NCI-H526 (cell line): ENCODE results near the gene CER1.
A peak's percentile ranks its signal among the peaks of the same experiment; 100 is the strongest.
"Not testable (repeated sequence)": the region's sequence is repeated elsewhere in the genome, so short reads cannot be mapped to it uniquely, and the experiment has no call there.

ENCODE experiments used
- DNase-seq, 2 experiments: peaks; one replicate each; lab custom pipeline; 2025; lab: John Stamatoyannopoulos, UW

Gene CER1

DNA sequence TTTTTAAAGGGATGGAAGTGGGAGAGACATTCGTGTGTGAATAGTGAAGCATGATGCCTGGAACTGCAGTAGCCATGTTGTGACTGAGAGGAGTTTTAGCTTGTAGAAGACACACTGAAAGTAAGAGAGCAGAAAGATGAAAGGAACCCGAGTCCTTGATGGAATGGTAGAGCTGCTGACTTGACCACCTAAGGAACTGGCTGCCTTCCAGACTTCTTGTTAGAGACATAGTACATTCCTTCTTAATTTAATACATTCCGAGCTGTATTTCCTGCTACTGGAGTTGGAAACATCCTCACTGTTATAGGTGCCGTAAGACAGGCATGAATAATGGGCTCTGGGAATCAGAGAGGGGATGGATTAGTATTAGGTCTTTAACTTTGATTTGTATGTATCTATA, 7.4 kb downstream of the CER1 start:
- no peak for DNase-seq

DNA sequence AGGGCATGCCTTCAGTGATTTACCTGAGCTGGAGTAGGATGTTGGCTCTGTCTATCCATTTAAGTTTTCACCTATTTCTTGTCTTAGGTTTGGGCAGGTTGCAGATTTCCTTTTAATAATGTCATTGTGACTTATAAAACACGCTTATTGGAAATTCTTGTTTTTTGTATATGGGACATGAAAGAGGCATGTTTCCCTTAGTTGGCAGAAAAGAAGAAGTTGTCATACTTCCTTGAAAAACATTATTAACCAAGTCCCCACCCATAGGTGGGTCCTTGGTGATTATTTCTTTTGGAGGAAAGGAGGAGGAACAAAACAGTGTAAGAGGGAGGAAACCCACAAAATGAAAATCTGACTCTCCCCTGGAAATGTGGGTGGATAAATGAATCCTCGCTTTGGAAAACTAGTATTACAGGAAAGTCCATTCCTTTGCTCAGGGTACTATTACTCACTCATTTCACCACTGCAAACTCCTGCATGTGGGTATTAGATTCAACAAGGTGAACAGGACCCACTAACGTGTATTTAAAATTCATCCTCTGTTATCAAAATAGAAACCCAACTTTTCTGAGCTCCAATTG, 9.3 kb downstream of the CER1 start:
- DNase-seq, result no peak

DNA sequence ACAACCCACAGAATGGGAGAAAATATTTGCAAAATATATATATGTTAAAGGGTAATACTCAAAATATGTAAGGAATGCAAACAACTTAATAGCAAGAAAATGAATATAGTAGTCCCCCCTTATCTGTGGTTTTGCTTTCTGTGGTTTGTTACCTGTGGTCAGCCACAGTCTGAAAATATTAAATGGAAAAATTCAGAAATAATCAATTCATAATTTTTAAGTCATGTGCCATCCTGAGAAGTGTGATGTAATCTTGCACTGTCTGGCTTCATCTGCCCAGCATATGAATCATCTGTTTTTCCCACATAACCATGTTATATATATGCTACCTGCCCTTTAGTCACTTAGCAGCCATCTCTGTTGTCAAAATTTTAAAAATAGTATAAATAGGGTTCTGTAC, 11.7 kb downstream of the CER1 start:
- no peak for DNase-seq

DNA sequence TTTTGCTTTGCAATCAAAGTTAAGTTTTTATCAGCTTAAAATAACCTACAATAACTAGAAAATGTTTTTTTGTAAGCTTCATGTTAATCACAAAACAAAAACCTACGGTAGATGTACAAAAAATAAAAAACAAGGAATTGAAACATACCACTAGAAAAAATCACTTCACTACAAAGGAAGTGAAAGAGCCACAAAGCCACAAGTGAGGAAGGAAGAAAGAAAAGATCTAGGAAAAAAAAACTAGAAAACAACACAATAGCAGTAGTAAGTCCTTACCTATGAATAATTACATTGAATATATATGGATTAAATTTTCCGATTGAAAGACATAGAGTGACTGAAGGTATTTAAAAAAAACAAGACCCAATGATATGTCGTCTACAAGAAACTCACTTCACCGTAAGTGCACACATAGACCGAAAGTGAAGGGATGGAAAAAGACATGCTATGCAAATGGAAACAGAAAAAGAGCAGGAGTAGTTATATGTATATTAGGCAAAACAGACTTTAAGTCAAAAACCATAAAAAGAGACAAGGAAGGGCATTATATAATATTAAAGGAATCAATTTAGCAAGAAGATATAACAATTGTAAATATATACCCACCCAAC, 15.9 kb downstream of the CER1 start:
- DNase-seq, result no peak

GRCh38 chr9:14705079-14705478, 17.5 kb downstream of the CER1 start:
- DNase-seq, result no peak

DNA sequence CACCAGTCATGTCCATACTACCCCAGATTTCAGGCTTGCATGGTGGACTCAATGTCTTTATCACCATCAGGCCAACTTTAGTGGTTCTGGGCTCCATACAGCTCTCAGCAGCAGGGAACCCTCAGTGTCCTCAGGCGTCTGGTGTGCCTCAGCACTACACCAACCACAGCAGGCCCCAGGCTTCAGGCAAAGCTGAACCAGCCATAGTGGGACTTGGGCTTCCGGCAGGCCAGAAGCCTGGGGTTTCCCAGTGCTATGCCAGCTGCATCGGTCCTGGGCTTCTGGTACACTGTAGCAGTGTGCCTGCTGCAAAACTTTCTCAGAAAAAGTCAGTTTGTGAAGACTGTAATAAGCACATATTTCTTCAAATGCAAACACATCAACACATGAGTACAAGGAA, 18.3 kb downstream of the CER1 start:
- no peak for DNase-seq

GRCh38 chr9:14702200-14702720, 20.3 kb downstream of the CER1 start:
- no peak for DNase-seq

GRCh38 chr9:14693251-14693861, 29.2 kb downstream of the CER1 start, which contains the start of gene ZDHHC21:
Gene ZDHHC21, minus strand, starts transcription at chr9:14693432. Its CDS starts 19,092 bp downstream, at chr9:14674340.
- peak; percentile 69 to 90 for DNase-seq

DNA sequence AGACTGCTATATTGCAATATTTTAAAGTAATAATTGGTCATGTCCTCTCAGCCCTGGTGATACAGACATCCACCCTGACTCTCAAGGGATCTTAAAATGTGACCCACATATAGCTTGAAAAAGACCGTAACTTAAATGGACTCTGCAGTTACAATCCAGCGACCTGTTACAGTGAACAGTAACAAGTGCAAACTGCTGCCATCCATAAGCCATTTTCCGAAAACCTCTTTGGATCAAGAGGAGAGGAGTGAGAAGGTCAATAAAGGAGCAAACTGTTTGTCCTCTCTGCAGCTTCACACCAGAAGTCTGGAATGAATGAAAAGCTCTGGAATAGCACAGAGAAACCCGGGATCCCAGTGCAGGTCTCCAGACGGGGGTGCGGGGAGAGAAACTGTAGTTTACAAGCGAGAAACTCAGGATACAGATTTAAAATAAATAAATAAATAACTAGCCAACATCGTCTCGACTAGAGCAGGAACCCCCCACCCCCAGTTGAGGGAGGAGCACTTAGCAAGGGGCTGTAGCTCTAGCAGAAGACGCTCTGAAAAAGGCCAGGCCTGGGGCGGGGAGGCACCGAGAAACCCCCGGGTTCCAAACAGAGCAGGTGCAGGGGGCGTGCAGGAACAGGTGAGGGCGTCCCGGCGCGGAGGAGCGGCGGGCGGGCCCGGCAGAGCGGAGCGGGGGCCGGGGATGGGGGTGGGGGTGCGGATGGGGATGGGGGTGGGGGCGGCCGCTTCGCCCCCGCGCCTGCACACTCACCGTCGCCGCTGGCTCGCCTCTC, 29.9 kb downstream of the CER1 start:
- peak; percentile 54 to 86 for DNase-seq

- DNase-seq, result peak in 1 of 2 experiments; percentile 37
These were observed 31.4 kb downstream of the CER1 start for GRCh38 chr9:14690948-14691730.

- DNase-seq, result no peak
These were observed 35.4 kb downstream of the CER1 start for GRCh38 chr9:14687042-14687719.

GRCh38 chr9:14686168-14686567, 36.4 kb downstream of the CER1 start:
- DNase-seq, result no peak

DNA sequence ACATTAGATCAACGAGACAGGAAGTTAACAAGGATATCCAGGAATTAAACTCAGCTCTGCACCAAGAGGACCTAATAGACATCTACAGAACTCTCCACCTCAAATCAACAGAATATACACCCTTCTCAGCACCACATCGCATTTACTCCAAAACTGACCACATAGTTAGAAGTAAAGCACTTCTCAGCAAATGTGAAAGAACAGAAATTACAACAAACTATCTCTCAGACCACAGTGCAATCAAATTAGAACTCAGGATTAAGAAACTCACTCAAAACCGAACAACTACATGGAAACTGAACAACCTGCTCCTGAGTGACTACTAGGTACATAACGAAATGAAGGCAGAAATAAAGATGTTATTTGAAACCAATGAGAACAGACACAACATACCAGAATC, 39.9 kb downstream of the CER1 start:
- DNase-seq, result not testable (repeated sequence)

- peak; percentile 78 to 81 for DNase-seq
These were observed 43.8 kb downstream of the CER1 start for GRCh38 chr9:14678776-14679175.

GRCh38 chr9:14677872-14678271, 44.7 kb downstream of the CER1 start:
- DNase-seq, result no peak

- DNase-seq, result no peak
These were observed 45.1 kb downstream of the CER1 start for GRCh38 chr9:14677396-14677795.

DNA sequence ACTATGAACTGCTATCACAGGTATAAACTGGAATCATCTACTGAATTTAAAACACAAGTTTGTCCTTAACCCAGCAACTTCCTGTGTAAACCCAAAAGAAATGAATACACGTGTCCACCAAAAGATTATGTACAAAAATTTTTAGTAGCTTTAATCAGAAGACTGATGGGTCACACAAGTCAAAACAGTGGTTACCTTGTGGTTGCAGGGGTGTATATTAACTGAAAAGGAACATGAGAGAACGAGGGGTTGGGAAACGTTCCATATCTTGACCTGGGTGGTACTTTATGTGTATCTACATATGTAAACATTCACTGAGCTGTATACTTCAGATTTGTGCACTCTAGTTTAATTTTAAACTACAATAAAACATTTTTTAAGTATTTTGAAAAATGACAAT, 47.9 kb downstream of the CER1 start:
- no peak for DNase-seq

GRCh38 chr9:14671377-14671776, 51.2 kb downstream of the CER1 start:
- no peak for DNase-seq

DNA sequence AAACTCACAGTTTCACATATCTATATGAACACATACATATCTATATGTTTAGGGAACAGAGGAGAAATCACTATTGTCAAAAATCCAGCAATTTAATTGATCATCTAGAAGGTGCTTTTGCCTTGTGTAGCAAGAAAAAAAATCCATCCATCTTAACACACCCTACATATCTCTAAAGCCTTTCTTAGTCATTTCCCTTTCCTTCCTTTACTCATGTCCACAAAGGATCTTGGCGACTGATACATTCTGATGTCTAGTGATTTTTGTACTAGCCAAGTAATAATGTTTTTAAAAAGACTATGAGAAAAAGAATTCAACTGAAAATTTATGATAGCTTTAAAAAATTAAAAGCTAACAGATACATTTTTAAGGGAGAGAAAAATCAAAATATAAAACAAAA, 51.8 kb downstream of the CER1 start:
- DNase-seq, result no peak
